ENCODE data around the gene PHLDB2.

GRCh38 chr3:112002096-112002971 is 143.3 kb downstream of the PHLDB2 start:
- no peak for TF ChIP-seq EZH2 (IDR thresholded peaks at IDR 0.05; ENCODE audit: low read length)
- no peak for TF ChIP-seq CTCF (optimal IDR thresholded peaks at IDR 0.05 in 1 of 3, IDR thresholded peaks at IDR 0.05 in 1 of 3, conservative IDR thresholded peaks at IDR 0.05 in 1 of 3; ENCODE audit: extremely low read depth in 1 of 3, insufficient read depth in 2 of 3, low read length in 3 of 3)

All from keratinocyte (primary cell).